OCI-LY7 (cell line): ENCODE measurements around the gene SLC30A2. TPM values are rescaled to one million over a fixed set of nuclear protein-coding genes. Genes with fewer than 3 reads are reported as not detected.

Source experiments
- BruUV-seq: library from RNA; stranded (reverse); fragments of 400-500 nt; replicated peaks from 2 replicates; lab custom pipeline; 2021; lab: Mats Ljungman, UMichigan
- CTCF ChIA-PET: fragments of 300-600 bp; sonication (Branson Sonifier 250); formaldehyde crosslinking; loops from one replicate; lab custom pipeline; 2022; ENCODE audit warnings: antibody characterized with exemption; ENCODE audit not compliant: unreplicated experiment; lab: Charles Lee
- POLR2A ChIA-PET: fragments of 300-600 bp; sonication (Branson Sonifier 250); formaldehyde crosslinking; loops from one replicate; lab custom pipeline; 2022; ENCODE audit warnings: antibody characterized with exemption; lab: Charles Lee
- DNase-seq: peaks from one replicate; pipeline ENCODE4 v3.0.0-alpha.2; 2015; ENCODE audit warnings: low spot score
- H2AFZ ChIP-seq: fragments of 200-600 bp; sonication (generic), shearing (Covaris generic); 2 replicates; pipeline ENCODE4 v1.6.1; 2014; ENCODE audit warnings: mild to moderate bottlenecking, antibody characterized with exemption, low read length, moderate library complexity
- H3K27ac ChIP-seq: fragments of 200-600 bp; sonication (generic); 2 replicates; pipeline ENCODE4 v1.5.1; 2014; ENCODE audit warnings: mixed run types, low read depth, mild to moderate bottlenecking, moderate library complexity, low read length, inconsistent platforms; ENCODE audit not compliant: poor library complexity, severe bottlenecking
- H3K36me3 ChIP-seq: fragments of 200-600 bp; sonication (generic); 2 replicates; pipeline ENCODE4 v1.6.1; 2014; ENCODE audit warnings: mild to moderate bottlenecking, antibody characterized with exemption, low read length, moderate library complexity, mixed read lengths; ENCODE audit not compliant: insufficient read depth
- H3K4me1 ChIP-seq: fragments of 200-600 bp; sonication (generic); 2 replicates; pipeline ENCODE4 v1.5.1; 2014; ENCODE audit warnings: mild to moderate bottlenecking, low read length; ENCODE audit not compliant: insufficient read depth, poor library complexity, severe bottlenecking
- H3K4me2 ChIP-seq: fragments of 200-600 bp; sonication (generic); 2 replicates; pipeline ENCODE4 v1.6.1; 2014; ENCODE audit warnings: mild to moderate bottlenecking, low read length
- H3K4me3 ChIP-seq: fragments of 200-600 bp; sonication (generic); 2 replicates; pipeline ENCODE4 v1.5.1; 2014; ENCODE audit warnings: mild to moderate bottlenecking, low read depth, low read length; ENCODE audit not compliant: poor library complexity, severe bottlenecking
- H3K79me2 ChIP-seq: fragments of 200-600 bp; sonication (generic); 2 replicates; pipeline ENCODE4 v1.6.1; 2016; ENCODE audit warnings: low read depth, mild to moderate bottlenecking, low read length, moderate library complexity, mixed read lengths; ENCODE audit not compliant: insufficient read depth
- H3K9me2 ChIP-seq: fragments of 200-600 bp; sonication (generic); 2 replicates; pipeline ENCODE4 v1.6.1; 2016; ENCODE audit warnings: mild to moderate bottlenecking, low read length, mixed read lengths; ENCODE audit not compliant: insufficient read depth
- H3K9me3 ChIP-seq: fragments of 200-600 bp; sonication (generic); 2 replicates; pipeline ENCODE4 v1.6.1; 2014; ENCODE audit warnings: mild to moderate bottlenecking, mixed run types, low read length, mixed read lengths
- H4K20me1 ChIP-seq: fragments of 200-600 bp; sonication (generic); 2 replicates; pipeline ENCODE4 v1.6.1; 2014; ENCODE audit warnings: mild to moderate bottlenecking, antibody characterized with exemption, low read length, moderate library complexity, mixed read lengths; ENCODE audit not compliant: insufficient read depth
- CTCF ChIP-seq: fragments of 200-600 bp; sonication (generic); conservative IDR thresholded peaks from 2 replicates; pipeline ENCODE4 v1.5.1; 2014; ENCODE audit warnings: mild to moderate bottlenecking, antibody characterized with exemption, low read length, moderate library complexity, mixed read lengths
- EZH2phosphoT487 ChIP-seq: fragments of 200-600 bp; sonication (generic); IDR thresholded peaks from 2 replicates; pipeline ENCODE4 v1.6.1; 2018; ENCODE audit warnings: low read depth, borderline replicate concordance, mild to moderate bottlenecking, mixed run types, antibody characterized with exemption, low read length, moderate library complexity, mixed read lengths
- intact Hi-C: fragments of 100-400 bp; cut with micrococcal nuclease; formaldehyde crosslinking; loops from one replicate; pipeline ENCODE4 v1.10.0; 2022; ENCODE audit not compliant: unreplicated experiment
- total RNA-seq, 2 experiments: library from RNA; depleted of rRNA in 1 of 2; stranded (reverse); fragments of >200 nt in 1 of 2; shearing (Covaris generic) in 1 of 2; gene quantifications; 2 replicates each; pipeline ENCODE4 v1.2.3, GENCODE V29; 2014 to 2022

Gene SLC30A2
- total RNA-seq, 2 experiments from 2014 or later: not detected

- no TSS peak for BruUV-seq
Measured at GRCh38 chr1:26025060-26025459, 20.9 kb downstream of the SLC30A2 start.

GRCh38 chr1:26023826-26024225 is 22.1 kb downstream of the SLC30A2 start:
- no peak overlapping the region for H3K4me3 ChIP-seq
- no peak overlapping the region for H3K4me2 ChIP-seq
- H3K9me3 ChIP-seq: no peaks in the 10 kb centered on the region
- no peak overlapping the region for H2AFZ ChIP-seq
- BruUV-seq: no TSS peak
- TF ChIP-seq EZH2phosphoT487 (no peak), CTCF (no peak)
- no peaks in the 10 kb centered on the region for H3K9me2 ChIP-seq
- no peak overlapping the region for H3K27ac ChIP-seq
- DNase-seq: no peak
- POLR2A ChIA-PET: no interaction called here
- H3K79me2 ChIP-seq: no peaks in the 10 kb centered on the region
- H3K36me3 ChIP-seq: no peaks in the 10 kb centered on the region
- no peaks in the 10 kb centered on the region for H4K20me1 ChIP-seq
- intact Hi-C loops: no loop called here
- H3K4me1 ChIP-seq: peaks cover 4% of the 10 kb centered on the region
- CTCF ChIA-PET: no interaction called here

More at GRCh38 chr1:26025060-26025459, 20.9 kb downstream of the SLC30A2 start:
- no peak for DNase-seq
- intact Hi-C loops: no loop called here
- Histone ChIP-seq H4K20me1 (no peaks in the 10 kb centered on the region), H3K27ac (no peak overlapping the region), H2AFZ (no peak overlapping the region), H3K9me2 (no peaks in the 10 kb centered on the region), H3K36me3 (no peaks in the 10 kb centered on the region), H3K79me2 (no peaks in the 10 kb centered on the region), H3K9me3 (no peaks in the 10 kb centered on the region), H3K4me2 (no peak overlapping the region), H3K4me3 (no peak overlapping the region), H3K4me1 (peaks cover 4% of the 10 kb centered on the region)
- ChIA-PET CTCF (no interaction called here), POLR2A (interaction anchor here (0.6 kb wide), 1 partner anchor 181 kb away, joined by 3 read pairs; no protein-coding TSS in a partner anchor)
- TF ChIP-seq EZH2phosphoT487 (no peak), CTCF (no peak)

GRCh38 chr1:26023009-26023408 is 22.9 kb downstream of the SLC30A2 start:
- Histone ChIP-seq H3K36me3 (no peaks in the 10 kb centered on the region), H3K4me3 (no peak overlapping the region), H4K20me1 (no peaks in the 10 kb centered on the region), H3K79me2 (no peaks in the 10 kb centered on the region), H2AFZ (no peak overlapping the region), H3K9me3 (no peaks in the 10 kb centered on the region), H3K9me2 (no peaks in the 10 kb centered on the region), H3K4me2 (no peak overlapping the region), H3K27ac (no peak overlapping the region), H3K4me1 (peaks cover 4% of the 10 kb centered on the region)
- CTCF ChIA-PET: no interaction called here
- TF ChIP-seq EZH2phosphoT487 (no peak), CTCF (no peak)
- DNase-seq: no peak
- BruUV-seq: no TSS peak
- intact Hi-C loops: no loop called here
- POLR2A ChIA-PET: no interaction called here
